PFSK-1 (cell line): ENCODE data around the gene SLC19A1.

Experiments used
- FOXP2 ChIP-seq: optimal IDR thresholded peaks from 2 replicates; pipeline ENCODE3; 2011; ENCODE audit warnings: borderline replicate concordance, control low read depth, inconsistent platforms; ENCODE audit not compliant: insufficient read depth; ENCODE audit errors: extremely low read length, extremely low read depth
- POLR2AphosphoS5 ChIP-seq: IDR thresholded peaks from 2 replicates; pipeline ENCODE4 v1.6.1; 2012; ENCODE audit warnings: low read depth, mild to moderate bottlenecking, control low read depth, low read length, moderate library complexity
- SIN3A ChIP-seq: IDR thresholded peaks from 2 replicates; pipeline ENCODE4 v1.6.1; 2012; ENCODE audit warnings: mild to moderate bottlenecking, low read length, moderate library complexity, borderline replicate concordance; ENCODE audit not compliant: insufficient read depth
- TAF1 ChIP-seq: IDR thresholded peaks from 2 replicates; pipeline ENCODE4 v1.6.1; 2012; ENCODE audit warnings: low read length, control low read depth, borderline replicate concordance; ENCODE audit not compliant: insufficient read depth
- TF ChIP-seq, protein P1 (sequence below), 2 experiments: IDR thresholded peaks; 2 replicates each; pipeline versions ENCODE4 v1.6.1 to v1.8.0; 2011 to 2012; ENCODE audit warnings: low read depth in 2 of 2, low read length in 2 of 2, control low read depth in 1 of 2, inconsistent platforms in 1 of 2, mild to moderate bottlenecking in 1 of 2, moderate library complexity in 1 of 2; ENCODE audit not compliant: insufficient read depth in 1 of 2

The SLC19A1 gene

DNA sequence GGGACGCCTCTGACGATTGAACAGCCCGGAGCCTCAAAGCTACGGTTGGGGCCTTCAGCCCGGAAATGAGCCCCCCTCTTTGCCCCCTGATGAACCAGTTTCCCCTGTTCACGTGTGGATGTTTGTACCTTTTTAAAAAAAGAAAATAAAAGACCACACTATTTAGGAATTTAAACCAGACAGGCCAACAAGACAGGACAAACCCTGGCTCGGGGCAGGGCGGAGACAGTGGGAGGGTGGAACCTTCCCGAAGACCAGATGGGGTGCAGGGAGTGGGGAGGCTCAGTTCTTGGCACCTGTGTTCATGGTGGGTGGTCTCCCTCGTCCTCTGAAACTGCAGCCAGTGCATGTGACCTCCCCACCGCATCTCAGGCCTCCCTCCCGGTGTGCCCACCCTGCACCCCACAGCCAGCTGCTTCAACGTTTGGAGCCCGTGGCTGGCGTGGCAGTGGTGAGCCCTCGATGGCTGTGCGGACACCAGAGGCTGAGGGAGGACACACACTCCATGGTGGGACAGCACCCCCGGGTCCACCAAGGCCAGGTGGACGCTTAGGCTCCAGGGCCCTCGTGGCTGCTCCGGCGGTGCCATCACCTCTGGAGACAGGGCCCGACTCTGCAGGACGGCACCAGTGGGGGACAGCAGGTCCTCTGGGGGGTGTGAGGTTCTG, 91.7 kb downstream of the SLC19A1 start:
- TF ChIP-seq, protein P1, sequence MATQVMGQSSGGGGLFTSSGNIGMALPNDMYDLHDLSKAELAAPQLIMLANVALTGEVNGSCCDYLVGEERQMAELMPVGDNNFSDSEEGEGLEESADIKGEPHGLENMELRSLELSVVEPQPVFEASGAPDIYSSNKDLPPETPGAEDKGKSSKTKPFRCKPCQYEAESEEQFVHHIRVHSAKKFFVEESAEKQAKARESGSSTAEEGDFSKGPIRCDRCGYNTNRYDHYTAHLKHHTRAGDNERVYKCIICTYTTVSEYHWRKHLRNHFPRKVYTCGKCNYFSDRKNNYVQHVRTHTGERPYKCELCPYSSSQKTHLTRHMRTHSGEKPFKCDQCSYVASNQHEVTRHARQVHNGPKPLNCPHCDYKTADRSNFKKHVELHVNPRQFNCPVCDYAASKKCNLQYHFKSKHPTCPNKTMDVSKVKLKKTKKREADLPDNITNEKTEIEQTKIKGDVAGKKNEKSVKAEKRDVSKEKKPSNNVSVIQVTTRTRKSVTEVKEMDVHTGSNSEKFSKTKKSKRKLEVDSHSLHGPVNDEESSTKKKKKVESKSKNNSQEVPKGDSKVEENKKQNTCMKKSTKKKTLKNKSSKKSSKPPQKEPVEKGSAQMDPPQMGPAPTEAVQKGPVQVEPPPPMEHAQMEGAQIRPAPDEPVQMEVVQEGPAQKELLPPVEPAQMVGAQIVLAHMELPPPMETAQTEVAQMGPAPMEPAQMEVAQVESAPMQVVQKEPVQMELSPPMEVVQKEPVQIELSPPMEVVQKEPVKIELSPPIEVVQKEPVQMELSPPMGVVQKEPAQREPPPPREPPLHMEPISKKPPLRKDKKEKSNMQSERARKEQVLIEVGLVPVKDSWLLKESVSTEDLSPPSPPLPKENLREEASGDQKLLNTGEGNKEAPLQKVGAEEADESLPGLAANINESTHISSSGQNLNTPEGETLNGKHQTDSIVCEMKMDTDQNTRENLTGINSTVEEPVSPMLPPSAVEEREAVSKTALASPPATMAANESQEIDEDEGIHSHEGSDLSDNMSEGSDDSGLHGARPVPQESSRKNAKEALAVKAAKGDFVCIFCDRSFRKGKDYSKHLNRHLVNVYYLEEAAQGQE (IDR thresholded peaks at IDR 0.05; ENCODE audit: insufficient read depth in 1 of 2, low read depth in 2 of 2, low read length in 2 of 2): no peak
- TF ChIP-seq FOXP2: no peak
- no peak for TF ChIP-seq POLR2AphosphoS5
- TF ChIP-seq SIN3A: no peak
- TF ChIP-seq TAF1: no peak

DNA sequence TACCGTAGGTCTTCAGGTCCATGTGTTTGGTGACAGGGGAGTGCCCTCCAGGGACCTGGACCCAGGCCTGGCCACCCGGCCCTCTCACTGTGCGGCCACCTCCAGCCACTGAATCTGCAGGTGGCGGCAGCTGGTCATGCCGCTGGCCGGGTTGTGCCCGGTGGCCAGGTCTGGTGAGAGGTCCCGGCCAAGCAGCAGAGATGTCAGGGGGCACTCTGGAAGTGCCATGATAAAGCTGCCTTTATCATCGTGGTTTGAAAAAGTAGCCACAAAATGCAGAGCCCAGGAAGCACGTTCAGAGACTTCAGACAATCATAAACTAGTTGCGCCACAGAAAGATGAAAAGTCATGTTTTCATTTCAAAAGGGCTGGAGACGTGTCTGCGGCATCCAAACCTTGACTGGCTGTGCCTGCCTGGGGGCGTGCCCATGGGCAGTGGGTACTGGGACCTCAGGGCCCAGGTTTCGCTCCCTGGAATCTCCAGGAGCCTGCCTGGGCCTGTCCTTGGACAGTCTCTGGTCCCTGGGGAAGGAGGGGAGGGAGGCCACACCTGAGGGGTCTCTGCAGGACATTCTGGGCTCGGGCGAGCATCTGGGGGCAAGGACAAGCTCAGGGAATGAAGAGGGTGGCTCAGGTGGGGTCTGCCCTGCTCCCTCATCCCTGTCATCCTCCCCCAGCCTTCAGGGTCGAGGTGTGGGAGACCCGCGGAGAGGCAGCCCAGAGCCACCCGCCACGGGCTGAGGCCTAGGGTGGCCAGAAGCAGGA, 92.4 kb downstream of the SLC19A1 start:
- no peak for TF ChIP-seq FOXP2
- no peak for TF ChIP-seq SIN3A

DNA sequence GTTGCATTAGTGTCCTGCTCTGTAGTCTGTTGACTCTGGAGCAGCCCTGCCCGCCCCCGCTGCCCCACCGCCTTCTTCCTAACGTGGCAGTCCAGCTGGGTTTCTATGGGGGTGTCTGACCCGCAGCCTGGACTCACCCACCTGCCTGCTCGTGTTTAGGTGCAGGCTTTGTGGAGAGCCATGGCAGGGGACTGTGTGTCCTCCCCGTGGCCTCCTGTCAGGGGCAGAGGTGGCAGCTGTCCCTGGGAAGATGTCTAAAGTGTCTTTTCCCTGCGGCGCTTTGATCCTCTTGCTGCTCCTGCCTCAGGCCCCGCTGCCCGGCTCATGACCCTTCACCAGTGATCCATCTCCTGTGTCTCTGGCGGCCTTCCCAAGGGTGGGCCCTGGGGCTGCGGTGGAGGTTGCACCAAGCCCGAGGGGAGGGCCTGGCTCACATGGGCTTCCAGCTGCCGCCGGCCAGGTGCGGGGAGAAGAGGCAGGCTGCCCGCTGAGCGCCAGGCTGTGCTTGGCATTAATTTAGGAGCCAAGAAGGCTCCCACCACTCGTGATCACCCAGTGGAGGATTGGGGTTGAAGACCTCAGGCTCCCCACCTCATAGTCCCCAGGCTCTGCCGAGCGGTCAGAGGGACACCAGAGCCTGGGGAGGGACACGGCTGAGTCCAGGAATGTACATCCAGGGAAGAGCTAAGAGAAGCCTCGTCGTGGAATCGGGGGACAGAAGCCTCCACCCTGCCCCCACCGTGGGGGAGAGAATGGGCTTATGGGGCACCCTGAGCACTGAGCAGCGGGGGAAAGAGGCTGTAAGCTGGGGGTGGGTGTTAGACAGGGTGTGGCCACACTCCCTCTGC, 93.2 kb downstream of the SLC19A1 start:
- TF ChIP-seq, protein P1 (IDR thresholded peaks at IDR 0.05; ENCODE audit: insufficient read depth in 1 of 2, low read depth in 2 of 2, low read length in 2 of 2): no peak
- TF ChIP-seq FOXP2 (no peak), SIN3A (no peak), TAF1 (no peak), POLR2AphosphoS5 (no peak)

DNA sequence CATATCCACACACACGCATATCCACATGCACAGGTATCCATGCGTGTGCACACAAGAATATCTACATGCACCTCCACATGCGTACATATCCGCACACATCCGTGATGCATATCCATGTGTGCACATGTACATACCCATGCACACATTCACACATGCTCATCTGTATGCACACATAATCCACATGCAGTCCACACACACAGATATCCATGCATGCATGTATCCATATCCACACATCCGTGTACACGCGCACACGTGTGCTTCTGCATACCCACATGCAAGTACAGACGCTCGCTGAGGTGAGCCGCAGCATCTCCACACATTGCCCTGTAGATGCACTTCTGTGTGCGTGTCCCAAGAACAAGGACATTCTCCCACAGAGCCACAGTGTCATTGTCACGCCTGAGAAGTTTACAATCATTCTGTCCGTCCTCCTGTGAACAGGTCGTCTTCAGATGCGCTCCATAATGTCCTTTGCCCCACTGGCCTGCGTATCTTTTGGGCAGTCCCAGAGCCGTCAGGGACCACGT, 93.9 kb downstream of the SLC19A1 start:
- TF ChIP-seq TAF1 (no peak), SIN3A (no peak), POLR2AphosphoS5 (no peak), FOXP2 (no peak)
- TF ChIP-seq, protein P1 (IDR thresholded peaks at IDR 0.05; ENCODE audit: insufficient read depth in 1 of 2, low read depth in 2 of 2, low read length in 2 of 2): no peak
